UCSD-AML1 (cell line): ENCODE measurements around the gene VMAC.

Experiments
- DNase-seq: peaks from one replicate; lab custom pipeline; 2025; ENCODE audit not compliant: unreplicated experiment; lab: John Stamatoyannopoulos, UW

VMAC gene

GRCh38 chr19:5951338-5951861, 46.7 kb downstream of the VMAC start:
- DNase-seq = no peak

- no peak for DNase-seq
Observed at GRCh38 chr19:5952193-5953029, 47.7 kb downstream of the VMAC start.

DNA sequence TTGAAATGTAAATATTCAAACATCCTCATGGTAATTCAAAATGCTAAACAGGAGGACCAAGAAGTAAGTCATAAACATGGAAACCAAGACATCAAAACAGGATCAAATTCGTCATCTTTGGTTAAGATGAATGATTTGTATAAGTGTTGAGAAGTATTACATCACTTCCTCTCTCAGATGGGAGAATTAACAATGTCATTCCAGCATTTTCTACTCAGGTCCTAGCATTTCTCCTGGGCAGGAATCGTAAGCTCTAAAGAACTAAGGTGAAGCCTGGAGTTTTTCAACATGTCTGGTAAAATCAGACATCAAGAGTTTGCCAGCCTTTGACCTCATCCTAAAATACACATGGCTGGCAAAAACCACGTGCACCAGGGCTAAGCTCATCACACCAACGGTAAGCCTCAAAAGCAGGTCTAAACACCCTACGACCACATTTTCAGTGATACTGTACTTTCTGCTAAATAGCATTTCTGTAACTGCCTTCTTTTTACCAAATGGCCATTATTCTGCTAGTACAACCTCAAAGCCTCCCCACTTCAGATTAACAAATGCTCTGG, 48.4 kb downstream of the VMAC start:
- no peak for DNase-seq

- DNase-seq = no peak
Observed at GRCh38 chr19:5953680-5954213, 49.1 kb downstream of the VMAC start.

DNA sequence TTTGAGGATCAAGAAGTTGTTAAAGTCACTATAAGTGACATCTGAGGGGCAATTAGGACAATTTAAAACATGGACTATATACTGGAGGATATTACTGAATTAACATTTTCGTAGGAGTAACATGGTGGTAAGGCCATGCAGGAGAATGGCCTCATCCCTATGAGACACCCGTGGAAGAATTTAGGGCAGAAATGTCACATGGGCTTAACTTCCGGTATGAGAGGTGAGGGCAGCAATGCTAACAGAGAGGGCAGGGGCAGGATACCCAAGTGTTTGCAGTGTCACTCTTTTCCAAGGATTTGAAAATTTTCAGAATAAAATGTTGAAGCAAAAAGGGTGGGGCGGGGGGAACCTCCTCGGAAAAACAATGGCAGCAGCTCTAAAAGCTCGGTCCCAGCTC, 49.6 kb downstream of the VMAC start:
- no peak for DNase-seq

- no peak for DNase-seq
Observed at GRCh38 chr19:5955636-5955935, 50.9 kb downstream of the VMAC start.

DNA sequence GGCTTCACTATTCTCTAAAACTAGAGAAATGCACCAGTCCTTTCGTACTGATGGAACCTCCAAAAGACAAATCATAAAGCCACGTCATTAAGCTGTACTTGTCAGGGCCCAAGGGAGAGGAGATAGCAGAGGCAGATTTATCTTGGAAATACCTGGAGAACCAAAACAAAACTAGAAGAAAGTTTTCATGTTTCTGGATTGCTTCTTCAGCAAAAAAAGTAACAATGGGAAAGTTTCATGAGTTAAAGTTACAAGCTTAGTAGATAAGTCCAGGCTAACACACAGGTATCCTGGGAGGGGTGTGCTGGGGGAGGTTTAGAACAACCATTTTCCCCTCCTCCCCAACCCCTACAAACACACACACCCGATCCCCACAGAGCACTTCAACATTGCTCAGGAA, 51.7 kb downstream of the VMAC start:
- DNase-seq = no peak

- no peak for DNase-seq
Observed at GRCh38 chr19:5956728-5957127, 52.1 kb downstream of the VMAC start.

DNA sequence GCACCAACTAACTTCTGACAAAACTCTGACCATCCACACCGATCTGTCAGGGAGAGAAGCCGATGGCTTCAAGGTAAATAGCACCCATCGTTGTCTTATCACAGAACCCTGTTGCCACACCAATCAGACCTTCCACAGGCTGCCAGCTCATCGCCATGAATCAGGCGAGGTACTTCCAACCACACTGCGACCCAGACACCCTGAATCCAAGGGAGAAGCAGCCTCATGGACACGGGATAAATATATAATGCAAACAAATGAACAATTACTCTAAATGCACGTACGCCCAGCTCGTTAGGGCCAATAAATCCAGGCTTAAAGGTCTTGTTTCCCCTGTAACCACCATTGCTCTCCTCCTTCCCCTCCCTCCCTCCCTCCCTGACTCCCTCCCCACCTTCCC, 52.5 kb downstream of the VMAC start:
- no peak for DNase-seq

GRCh38 chr19:5958074-5958850, 53.6 kb downstream of the VMAC start:
- DNase-seq = no peak

GRCh38 chr19:5958851-5959122, 54.1 kb downstream of the VMAC start:
- DNase-seq = no peak

GRCh38 chr19:5959260-5960004, 54.8 kb downstream of the VMAC start:
- no peak for DNase-seq
